HG02943 (cell line): ENCODE results near the gene CYP21A2.
"Not testable (repeated sequence)": the region's sequence is repeated elsewhere in the genome, so short reads cannot be mapped to it uniquely, and the experiment has no call there.

Experiments
- ATAC-seq: cut with Tn5 transposase; IDR thresholded peaks from one replicate; pipeline ENCODE4 v1.9.1; 2021; ENCODE audit warnings: mild to moderate bottlenecking, low read depth, moderate library complexity; ENCODE audit not compliant: unreplicated experiment

CYP21A2 gene

GRCh38 chr6:32028631-32029030, 9.6 kb upstream of the CYP21A2 start:
- not testable (repeated sequence) for ATAC-seq

- not testable (repeated sequence) for ATAC-seq
Measured at GRCh38 chr6:32029553-32029952, 8.7 kb upstream of the CYP21A2 start.

GRCh38 chr6:32035283-32036013, 2.8 kb upstream of the CYP21A2 start:
- ATAC-seq, result not testable (repeated sequence)

GRCh38 chr6:32037136-32037535, 1.1 kb upstream of the CYP21A2 start:
- not testable (repeated sequence) for ATAC-seq

- ATAC-seq, result not testable (repeated sequence)
Measured at GRCh38 chr6:32038878-32039277, 663 bp downstream of the CYP21A2 start.

GRCh38 chr6:32039321-32040274, 1.4 kb downstream of the CYP21A2 start:
- ATAC-seq, result not testable (repeated sequence)

- not testable (repeated sequence) for ATAC-seq
Measured at GRCh38 chr6:32040299-32041049, 2.3 kb downstream of the CYP21A2 start.

GRCh38 chr6:32041050-32041321, 2.8 kb downstream of the CYP21A2 start:
- not testable (repeated sequence) for ATAC-seq

- ATAC-seq, result not testable (repeated sequence)
Measured at GRCh38 chr6:32041385-32041784, 3.2 kb downstream of the CYP21A2 start.

GRCh38 chr6:32042276-32042675, 4.1 kb downstream of the CYP21A2 start:
- ATAC-seq, result not testable (repeated sequence)

- not testable (repeated sequence) for ATAC-seq
Measured at GRCh38 chr6:32043589-32044380, 5.6 kb downstream of the CYP21A2 start.

GRCh38 chr6:32044916-32045315, 6.7 kb downstream of the CYP21A2 start:
- not testable (repeated sequence) for ATAC-seq

- ATAC-seq, result no peak
Measured at GRCh38 chr6:32045811-32046449, 7.7 kb downstream of the CYP21A2 start.

GRCh38 chr6:32046450-32047083, 8.4 kb downstream of the CYP21A2 start:
- ATAC-seq, result no peak

- ATAC-seq, result no peak
Measured at GRCh38 chr6:32047084-32047478, 8.9 kb downstream of the CYP21A2 start.

GRCh38 chr6:32047539-32047854, 9.3 kb downstream of the CYP21A2 start:
- no peak for ATAC-seq

- no peak for ATAC-seq
Measured at GRCh38 chr6:32047855-32048766, 9.9 kb downstream of the CYP21A2 start.

- not testable (repeated sequence) for ATAC-seq
Measured at GRCh38 chr6:32049149-32049548, 10.9 kb downstream of the CYP21A2 start.
